Fibroblast of peridontal ligament (primary cell): ENCODE measurements around the gene LRMDA.
"Not testable (repeated sequence)": the region's sequence is repeated elsewhere in the genome, so short reads cannot be mapped to it uniquely, and the experiment has no call there.

Experiments used
- DNase-seq: peaks from one replicate; pipeline ENCODE4 v3.0.0-alpha.2; 2010; ENCODE audit errors: extremely low read depth

LRMDA gene

DNA sequence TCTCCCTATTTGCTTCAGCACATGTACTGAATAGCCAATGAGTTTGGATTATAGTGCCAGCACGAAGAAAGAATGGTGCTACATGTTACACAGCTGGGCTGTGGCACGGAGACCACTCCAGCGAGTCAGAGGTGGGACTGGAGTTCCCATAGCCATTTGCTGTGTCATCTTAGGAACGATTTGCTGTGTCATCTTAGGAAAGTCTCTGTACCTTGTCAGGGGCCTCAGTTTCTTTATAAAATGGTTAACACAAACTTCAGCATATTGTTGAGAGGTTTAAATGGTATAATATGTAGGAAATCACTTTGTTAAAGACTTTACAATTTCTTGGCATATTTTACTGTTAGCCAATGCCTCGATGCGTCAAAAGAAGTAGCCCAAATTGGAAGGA, 609.4 kb downstream of the LRMDA start:
- no peak for DNase-seq

- DNase-seq: no peak
These were observed 610.1 kb downstream of the LRMDA start for GRCh38 chr10:76041551-76041950.

DNA sequence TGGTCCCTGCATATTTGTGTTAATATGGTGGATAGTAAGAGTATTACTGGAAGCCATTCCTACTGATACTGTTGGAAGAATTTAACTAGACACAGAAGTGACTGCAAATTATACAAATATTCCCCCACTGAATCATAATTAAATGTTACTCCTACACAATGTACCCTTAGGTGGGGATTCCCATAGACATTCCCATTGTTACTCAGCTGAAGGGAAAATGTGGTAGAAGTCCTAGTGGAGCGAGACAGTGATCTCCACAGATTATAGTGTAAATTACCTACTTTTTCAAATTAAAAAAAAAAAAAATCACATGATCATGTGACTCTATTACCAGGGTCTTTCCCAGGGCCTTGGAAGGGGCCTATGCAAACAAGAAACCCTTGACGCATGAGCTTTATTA, 611.8 kb downstream of the LRMDA start:
- no peak for DNase-seq

DNA sequence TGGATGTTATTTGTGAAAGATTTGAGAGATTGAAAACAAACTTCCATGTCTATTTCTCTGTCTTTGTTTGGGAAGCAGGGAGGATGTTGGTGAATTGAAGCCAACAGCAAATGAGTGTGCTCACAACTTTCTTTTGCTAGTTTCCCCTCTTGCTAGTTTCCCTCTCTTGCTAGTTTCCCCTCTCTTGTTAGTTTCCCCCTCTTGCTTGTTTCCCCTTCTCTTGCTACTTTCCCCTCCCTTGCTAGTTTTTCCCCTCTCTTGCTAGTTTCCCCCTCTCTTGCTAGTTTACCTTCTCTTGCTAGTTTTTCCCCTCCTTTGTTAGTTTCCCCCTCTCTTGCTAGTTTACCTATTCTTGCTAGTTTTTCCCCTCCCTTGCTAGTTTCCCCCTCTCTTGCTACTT, 613.3 kb downstream of the LRMDA start:
- no peak for DNase-seq

DNA sequence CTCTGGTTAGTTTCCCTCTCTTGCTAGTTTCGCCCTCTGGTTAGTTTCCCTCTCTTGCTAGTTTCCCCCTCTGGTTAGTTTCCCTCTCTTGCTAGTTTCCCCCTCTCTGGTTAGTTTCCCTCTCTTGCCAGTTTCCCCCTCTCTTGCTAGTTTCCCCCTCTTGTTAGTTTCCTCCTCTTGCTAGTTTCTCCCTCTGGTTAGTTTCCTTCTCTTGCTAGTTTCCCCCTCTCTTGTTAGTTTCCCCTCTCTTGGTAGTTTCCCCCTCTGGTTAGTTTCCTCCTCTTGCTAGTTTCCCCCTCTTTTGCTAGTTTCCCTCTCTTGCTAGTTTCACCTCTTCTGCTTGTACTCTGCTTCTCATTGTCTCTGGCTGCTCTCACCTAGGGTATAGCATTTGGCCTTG, 613.8 kb downstream of the LRMDA start:
- no peak for DNase-seq

- DNase-seq: no peak
These were observed 616.1 kb downstream of the LRMDA start for GRCh38 chr10:76047521-76047920.

DNA sequence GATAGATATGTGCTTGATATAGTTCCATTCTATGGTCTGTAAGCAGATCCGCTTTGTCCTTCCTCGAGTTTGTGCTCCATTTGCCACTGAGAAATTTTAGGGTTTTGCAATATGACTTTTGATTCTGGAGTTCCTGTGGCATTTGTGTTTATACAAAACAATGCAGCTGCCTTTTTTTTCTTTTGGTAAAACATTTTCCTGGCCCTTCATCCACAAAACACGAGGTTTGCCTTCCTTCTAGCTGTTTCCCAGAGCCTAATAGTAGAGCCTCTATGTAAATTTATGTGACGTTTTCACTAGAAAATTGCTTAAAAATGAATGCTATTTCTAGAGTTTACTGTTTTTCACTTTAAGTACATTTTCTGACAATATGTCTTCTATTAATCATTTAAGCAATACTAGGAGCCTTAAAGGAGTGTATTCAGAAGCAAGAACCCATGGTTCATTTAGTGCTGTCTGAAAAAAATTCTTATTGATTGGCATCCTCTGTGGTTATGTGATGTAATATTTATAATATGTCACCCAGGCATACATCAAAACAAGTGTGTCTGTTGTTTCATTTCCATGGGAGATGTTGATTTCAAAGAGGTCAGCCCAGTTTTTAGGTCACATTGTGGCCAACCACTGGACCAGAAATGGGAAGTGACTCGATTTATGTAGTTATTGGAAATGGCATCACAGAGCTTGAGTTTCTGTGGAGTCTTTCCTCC, 618.3 kb downstream of the LRMDA start:
- peak; percentile 69 for DNase-seq

- no peak for DNase-seq
These were observed 618.8 kb downstream of the LRMDA start for GRCh38 chr10:76050291-76050625.

GRCh38 chr10:76051007-76051936, 619.8 kb downstream of the LRMDA start:
- DNase-seq: no peak

- DNase-seq: no peak
These were observed 621.5 kb downstream of the LRMDA start for GRCh38 chr10:76052682-76053503.

DNA sequence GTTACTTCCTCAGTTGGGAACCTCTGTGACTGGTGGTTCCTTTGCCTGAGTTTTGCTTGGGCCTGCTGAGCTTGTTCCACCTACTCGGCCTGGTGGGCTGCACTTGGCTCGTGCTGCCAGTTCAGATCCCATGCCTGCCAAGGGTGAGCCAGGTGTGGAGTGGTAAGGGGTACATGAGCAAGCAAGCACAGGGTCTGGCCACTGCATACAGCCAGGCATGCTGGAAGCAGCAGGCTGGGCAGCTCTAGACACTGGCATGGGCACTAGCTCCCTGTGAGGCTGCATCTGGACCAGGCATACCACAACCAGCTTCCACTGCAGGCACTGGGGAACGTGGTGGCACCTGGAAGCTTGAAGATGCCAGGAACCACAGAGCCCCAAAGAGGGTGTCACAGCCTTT, 624.0 kb downstream of the LRMDA start:
- no peak for DNase-seq

- no peak for DNase-seq
These were observed 624.5 kb downstream of the LRMDA start for GRCh38 chr10:76055963-76056362.

GRCh38 chr10:76060993-76061392, 629.6 kb downstream of the LRMDA start:
- not testable (repeated sequence) for DNase-seq

DNA sequence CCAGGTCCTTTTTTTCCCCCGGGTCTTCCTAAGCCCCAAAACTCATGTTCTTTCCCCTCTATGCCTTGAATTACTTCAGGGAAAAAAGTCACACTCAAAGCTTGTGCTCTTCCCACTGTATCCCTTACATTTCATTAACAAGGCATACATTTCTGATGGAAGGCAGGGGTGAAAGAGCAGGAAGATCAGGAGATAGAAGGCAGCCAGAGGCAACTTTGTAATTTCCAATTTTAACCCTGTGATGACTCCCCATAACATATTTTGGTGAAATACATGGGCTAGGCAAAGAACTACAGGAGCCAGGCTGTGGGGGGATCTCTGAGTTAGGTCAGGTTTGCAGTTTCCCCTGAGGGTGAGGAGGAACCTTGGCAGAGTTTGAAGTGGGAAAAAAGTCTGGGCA, 635.0 kb downstream of the LRMDA start:
- no peak for DNase-seq

GRCh38 chr10:76067447-76067846, 636.0 kb downstream of the LRMDA start:
- DNase-seq: no peak

GRCh38 chr10:76068856-76069255, 637.4 kb downstream of the LRMDA start:
- no peak for DNase-seq

DNA sequence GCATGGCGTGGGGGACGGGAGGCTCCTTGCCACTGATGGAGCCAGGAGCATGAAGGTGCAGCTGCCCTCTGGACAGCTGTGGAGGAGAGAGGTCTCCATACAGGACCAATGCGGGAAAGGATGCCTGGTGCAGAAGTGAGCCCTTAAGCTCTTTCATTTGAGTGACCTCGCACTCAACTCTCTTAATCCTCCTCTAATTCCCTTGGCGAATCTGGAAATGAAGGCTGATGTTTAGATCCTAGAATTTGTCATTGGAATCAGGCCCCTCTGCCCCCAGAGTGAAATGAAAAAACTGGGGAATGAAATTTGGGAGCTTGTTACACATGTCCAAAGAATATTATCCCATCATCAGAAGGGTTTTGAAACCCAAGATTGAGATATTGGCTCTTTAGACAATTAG, 639.5 kb downstream of the LRMDA start:
- DNase-seq: no peak

- DNase-seq: peak; percentile 64
These were observed 640.4 kb downstream of the LRMDA start for GRCh38 chr10:76071653-76072365.

DNA sequence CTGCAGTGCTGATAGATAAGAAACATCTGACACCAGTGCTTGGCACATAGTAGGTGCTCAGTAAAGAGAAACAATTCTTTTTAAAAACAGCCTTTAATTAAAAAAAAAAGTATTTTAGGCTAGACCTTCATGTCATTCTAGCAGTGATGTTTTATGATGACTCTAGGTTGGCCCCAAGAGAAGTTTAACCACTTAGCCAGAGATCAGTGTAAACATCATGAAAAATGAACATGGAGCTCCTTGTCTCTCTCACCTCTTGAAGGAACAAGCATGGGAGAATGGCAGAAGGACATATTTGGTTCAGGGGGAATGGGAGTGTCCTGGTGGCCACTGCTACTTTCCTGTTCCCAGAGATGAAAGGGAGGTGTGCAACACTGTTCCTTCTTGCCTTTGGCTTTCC, 641.0 kb downstream of the LRMDA start:
- DNase-seq: no peak

DNA sequence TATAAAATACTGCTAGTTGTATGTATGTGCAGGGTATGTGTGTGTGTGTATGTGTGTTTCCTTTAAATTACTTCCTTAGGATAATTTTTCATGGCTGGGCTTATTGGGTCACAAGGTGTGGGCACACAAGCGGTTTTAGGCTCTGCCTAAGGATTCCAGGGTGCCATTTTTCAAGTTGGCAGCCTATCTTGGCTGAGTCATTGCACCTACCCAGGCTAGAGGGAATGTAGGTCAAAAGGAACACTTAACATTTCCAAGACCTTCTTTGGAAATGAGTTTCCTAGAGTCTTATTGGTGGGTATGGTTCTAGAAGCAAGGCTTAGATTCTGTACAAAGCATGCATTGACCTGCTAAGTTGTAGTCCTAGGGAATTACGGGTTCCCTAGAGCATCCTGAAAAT, 642.1 kb downstream of the LRMDA start:
- DNase-seq: no peak

DNA sequence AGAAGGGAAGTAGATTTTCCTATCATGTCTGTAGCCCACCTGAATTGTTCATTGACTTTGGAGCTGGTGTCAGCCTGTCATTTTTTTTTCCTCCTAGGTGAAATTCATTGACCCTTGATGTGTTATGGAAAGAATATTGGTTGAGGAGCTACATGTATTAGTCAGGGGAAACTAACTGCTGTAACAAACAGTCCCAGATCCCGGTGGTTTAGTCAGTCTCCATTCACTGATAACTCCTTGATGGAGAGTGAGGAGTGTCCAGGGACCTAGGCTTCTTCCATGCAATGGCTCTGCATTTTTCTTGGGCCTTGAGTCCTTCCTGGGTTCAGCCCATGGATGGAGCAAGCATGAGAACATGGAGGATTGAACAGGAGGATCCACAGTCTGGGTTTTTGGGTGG, 643.2 kb downstream of the LRMDA start:
- no peak for DNase-seq

GRCh38 chr10:76080451-76080850, 649.0 kb downstream of the LRMDA start:
- DNase-seq: peak; percentile 65
